Ovary (tissue), 9 donors: ENCODE measurements around the gene IWS1. TPM values are rescaled to one million over a fixed set of nuclear protein-coding genes. Genes with fewer than 3 reads are reported as not detected.

Experiments used
- DNase-seq, 5 donors: peaks; one replicate each; pipeline ENCODE4 v3.0.0-alpha.2; 2019 to 2020
- H3K27ac ChIP-seq, 2 donors: fragments of 200-600 bp; one replicate each; pipeline versions ENCODE4 v1.5.1 to v1.8.0; 2019 to 2022
- H3K27me3 ChIP-seq: fragments of 200-600 bp; one replicate; pipeline ENCODE4 v1.8.0; 2022
- H3K36me3 ChIP-seq: fragments of 200-600 bp; sonication (generic); one replicate; pipeline ENCODE4 v1.5.1; 2019
- H3K4me1 ChIP-seq: one replicate; pipeline ENCODE4 v1.8.1; 2013; ENCODE audit warnings: mild to moderate bottlenecking, moderate library complexity; ENCODE audit not compliant: insufficient read depth
- H3K4me3 ChIP-seq: fragments of 200-600 bp; sonication (generic); one replicate; pipeline ENCODE4 v1.5.1; 2017
- H3K9me3 ChIP-seq, 2 donors: fragments of 200-600 bp in 1 of 2; sonication (generic) in 1 of 2; one replicate each; pipeline versions ENCODE4 v1.5.1 to v1.8.1; 2013 to 2019; ENCODE audit warnings: mild to moderate bottlenecking in 1 of 2, moderate library complexity in 1 of 2
- EP300 ChIP-seq: sonication (generic); formaldehyde crosslinking; IDR thresholded peaks from one replicate; pipeline ENCODE4 v1.6.1; 2017; ENCODE audit warnings: antibody characterized with exemption
- POLR2A ChIP-seq: fragments of 450-650 bp; IDR thresholded peaks from one replicate; pipeline ENCODE4 v1.6.1; 2017; ENCODE audit warnings: antibody characterized with exemption, mild to moderate bottlenecking, moderate library complexity
- WGBS, 3 donors: extraction: QIAGEN DNeasy Blood & Tissue Kit in 1 of 3; methylation state at CpG; one replicate each; pipeline versions ENCODE4 v1.1.5 to v1.1.7; 2013 to 2017; 5-methylcytosine and 5-hydroxymethylcytosine counted together
- intact Hi-C, 4 donors: fragments of 100-400 bp; cut with DNase I; formaldehyde crosslinking; loops; one replicate each; pipeline versions ENCODE4 v1.11.0 to v1.15.1; 2022 to 2023
- polyA plus RNA-seq, 2 donors: library from polyadenylated mRNA; stranded (reverse); fragments of 200-250 nt in 1 of 2; fragments of 350-450 nt in 1 of 2; fragmentation: Illumina TruSeq in 1 of 2; extraction: RNeasy Lipid Tissue Mini Kit (QIAGEN cat#74804) in 1 of 2; gene quantifications; one replicate each; pipeline ENCODE4 v1.2.3, GENCODE V29; 2013 to 2014
- total RNA-seq, 7 donors: library from RNA; depleted of rRNA in 2 of 7; stranded (reverse); fragments of >200 nt in 2 of 7; fragmentation: NEBNext Ultra II Directional in 3 of 7; extraction: Animal tissue kit (Norgen Biotek cat#: 25700) in 3 of 7; gene quantifications; one replicate each; pipeline versions ENCODE4 v1.1.0 to v1.2.4, GENCODE V29; 2016 to 2023
- TF ChIP-seq, protein P1 (sequence below), 3 donors: fragments of 450-650 bp in 2 of 3; fragments of 200-600 bp in 1 of 3; IDR thresholded peaks; one replicate each; pipeline versions ENCODE4 v1.5.1 to v1.8.0; 2016 to 2022; ENCODE audit warnings: antibody characterized with exemption in 3 of 3, mild to moderate bottlenecking in 1 of 3
- donor health status: DM: no; HTN: no; CAD: no; lungs with moderate emphysema.
- donor health status: DM: no; HTN: no; CAD: no.
- donor health status: Bipolar disorder and iron deficiency.
- donor health status: DM: yes; HTN: yes; CAD: no.
- donor health status: DM: no; HTN: no; CAD: no.
- donor health status: DM: yes; HTN: yes; CAD: no.

IWS1 gene
- total and polyA plus RNA-seq, 9 donors, result 13.9 to 29.0 (median 25.8) TPM

GRCh38 chr2:127552846-127553245, 26.6 kb upstream of the IWS1 start:
- H3K4me1 ChIP-seq, result no peaks in the 10 kb centered on the region
- TF ChIP-seq, protein P1, sequence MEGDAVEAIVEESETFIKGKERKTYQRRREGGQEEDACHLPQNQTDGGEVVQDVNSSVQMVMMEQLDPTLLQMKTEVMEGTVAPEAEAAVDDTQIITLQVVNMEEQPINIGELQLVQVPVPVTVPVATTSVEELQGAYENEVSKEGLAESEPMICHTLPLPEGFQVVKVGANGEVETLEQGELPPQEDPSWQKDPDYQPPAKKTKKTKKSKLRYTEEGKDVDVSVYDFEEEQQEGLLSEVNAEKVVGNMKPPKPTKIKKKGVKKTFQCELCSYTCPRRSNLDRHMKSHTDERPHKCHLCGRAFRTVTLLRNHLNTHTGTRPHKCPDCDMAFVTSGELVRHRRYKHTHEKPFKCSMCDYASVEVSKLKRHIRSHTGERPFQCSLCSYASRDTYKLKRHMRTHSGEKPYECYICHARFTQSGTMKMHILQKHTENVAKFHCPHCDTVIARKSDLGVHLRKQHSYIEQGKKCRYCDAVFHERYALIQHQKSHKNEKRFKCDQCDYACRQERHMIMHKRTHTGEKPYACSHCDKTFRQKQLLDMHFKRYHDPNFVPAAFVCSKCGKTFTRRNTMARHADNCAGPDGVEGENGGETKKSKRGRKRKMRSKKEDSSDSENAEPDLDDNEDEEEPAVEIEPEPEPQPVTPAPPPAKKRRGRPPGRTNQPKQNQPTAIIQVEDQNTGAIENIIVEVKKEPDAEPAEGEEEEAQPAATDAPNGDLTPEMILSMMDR (IDR thresholded peaks at IDR 0.05), result no peak
- TF ChIP-seq POLR2A, result no peak
- no peak for TF ChIP-seq EP300
- H3K4me3 ChIP-seq, result no peak overlapping the region
- no peak overlapping the region for H3K27ac ChIP-seq
- intact Hi-C loops, result no loop called here
- H3K9me3 ChIP-seq, result no peaks in the 10 kb centered on the region
- DNase-seq, result no peak
- H3K27me3 ChIP-seq, result no peaks in the 10 kb centered on the region
- 93 to 95% (median 93%) methylated on average over 2 of the region's 2 CpGs for WGBS, 3 donors
- no peaks in the 10 kb centered on the region for H3K36me3 ChIP-seq

- Histone ChIP-seq H3K36me3 (no peaks in the 10 kb centered on the region), H3K27me3 (no peaks in the 10 kb centered on the region), H3K27ac (no peak overlapping the region), H3K4me3 (no peak overlapping the region), H3K4me1 (no peaks in the 10 kb centered on the region), H3K9me3 (no peaks in the 10 kb centered on the region)
- TF ChIP-seq EP300 (no peak), POLR2A (no peak)
- TF ChIP-seq, protein P1 (IDR thresholded peaks at IDR 0.05), result no peak
- intact Hi-C loops, result no loop called here
- DNase-seq, result no peak
- 78 to 85% (median 80%) methylated on average over 6 of the region's 6 CpGs for WGBS, 3 donors
These were observed 26.0 kb upstream of the IWS1 start for GRCh38 chr2:127552336-127552735.

DNA sequence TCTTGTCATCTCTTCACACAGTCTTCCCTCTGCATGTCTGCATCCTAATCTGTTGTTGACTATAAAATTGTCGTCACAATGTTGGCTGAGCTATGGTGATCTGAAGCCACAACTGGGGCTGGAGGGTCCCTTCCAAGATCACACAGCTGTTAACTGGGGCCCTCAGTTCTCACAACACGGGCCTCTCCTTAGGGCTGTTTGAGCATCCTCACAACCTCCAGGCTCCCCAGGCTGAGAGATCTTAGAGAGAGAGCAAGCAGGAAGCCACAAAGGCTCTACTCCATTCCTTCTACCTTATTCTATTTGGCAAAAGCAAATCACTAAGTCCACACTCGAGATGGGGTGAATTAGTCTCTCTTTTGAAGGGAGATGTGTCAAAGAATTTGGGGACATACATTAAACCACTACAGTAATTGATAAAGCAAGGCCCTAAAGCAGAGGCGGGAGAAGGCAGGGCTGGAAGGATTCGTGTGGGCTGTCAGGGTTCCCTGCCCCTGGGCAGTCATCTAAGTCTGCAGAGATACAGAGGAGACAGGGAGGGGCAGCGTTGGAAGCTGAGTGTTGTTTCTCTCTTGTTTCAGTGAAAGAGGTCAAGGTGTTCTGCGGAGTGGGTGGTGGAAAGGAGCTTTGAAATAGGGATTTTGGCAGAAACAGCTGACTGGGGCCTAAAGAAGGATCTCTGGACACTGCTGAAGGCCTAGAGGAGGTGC, 25.1 kb upstream of the IWS1 start:
- Histone ChIP-seq H3K9me3 (no peaks in the 10 kb centered on the region), H3K27ac (no peak overlapping the region), H3K4me3 (no peak overlapping the region), H3K4me1 (no peaks in the 10 kb centered on the region), H3K36me3 (no peaks in the 10 kb centered on the region), H3K27me3 (no peaks in the 10 kb centered on the region)
- no peak for DNase-seq
- WGBS, 3 donors, result 37 to 48% (median 39%) methylated on average over 7 of the region's 7 CpGs
- intact Hi-C loops, result no loop called here
- TF ChIP-seq POLR2A (no peak), EP300 (no peak)
- TF ChIP-seq, protein P1 (IDR thresholded peaks at IDR 0.05), result no peak

GRCh38 chr2:127546797-127547196, 20.5 kb upstream of the IWS1 start:
- no peak for DNase-seq
- intact Hi-C loops, result no loop called here

More at GRCh38 chr2:127546797-127547196, 20.5 kb upstream of the IWS1 start:
- H3K4me3 ChIP-seq, result no peak overlapping the region
- 83 to 86% (median 84%) methylated on average over 3 of the region's 3 CpGs for WGBS, 3 donors
- TF ChIP-seq, protein P1 (IDR thresholded peaks at IDR 0.05), result no peak
- H3K27ac ChIP-seq, result no peak overlapping the region
- no peaks in the 10 kb centered on the region for H3K36me3 ChIP-seq
- no peaks in the 10 kb centered on the region for H3K27me3 ChIP-seq
- no peaks in the 10 kb centered on the region for H3K9me3 ChIP-seq
- no peaks in the 10 kb centered on the region for H3K4me1 ChIP-seq
